HepG2 (cell line): ENCODE measurements around the gene STXBP5L.

Experiments used
- ARHGAP35 ChIP-seq: sonication (generic); formaldehyde crosslinking; IDR thresholded peaks from 2 replicates; pipeline ENCODE4 v1.9.0; 2022; ENCODE audit warnings: mild to moderate bottlenecking, inconsistent platforms, moderate library complexity, missing genetic modification reagents, borderline replicate concordance
- CTCF ChIP-seq: sonication (generic); formaldehyde crosslinking; IDR thresholded peaks from 2 replicates; pipeline ENCODE4 v1.5.0; 2020; ENCODE audit warnings: mild to moderate bottlenecking, missing genetic modification reagents, moderate library complexity
- HNRNPUL1 ChIP-seq: fragments of 200-400 bp; formaldehyde crosslinking; IDR thresholded peaks from 2 replicates; pipeline ENCODE4 v1.6.1; 2017; ENCODE audit warnings: low read depth, mild to moderate bottlenecking, low read length, moderate library complexity
- NFIC ChIP-seq: IDR thresholded peaks from 2 replicates; pipeline ENCODE4 v1.6.1; 2012; ENCODE audit warnings: mild to moderate bottlenecking, low read length, inconsistent platforms
- NR0B2 ChIP-seq: sonication (generic); formaldehyde crosslinking; IDR thresholded peaks from 2 replicates; pipeline ENCODE4 v1.4.0; 2020; ENCODE audit warnings: mild to moderate bottlenecking, missing genetic modification reagents
- POLR2A ChIP-seq, 2 experiments: IDR thresholded peaks; 2 replicates each; pipeline ENCODE4 v1.6.1; 2011; ENCODE audit warnings: low read depth in 2 of 2, low read length in 2 of 2, mild to moderate bottlenecking in 1 of 2, moderate library complexity in 1 of 2; ENCODE audit not compliant: insufficient read depth in 1 of 2
- RELA ChIP-seq: sonication (generic); formaldehyde crosslinking; IDR thresholded peaks from 2 replicates; pipeline ENCODE4 v1.4.0; 2020; ENCODE audit warnings: missing genetic modification reagents
- SUZ12 ChIP-seq: fragments of 150-350 bp; IDR thresholded peaks from 2 replicates; pipeline ENCODE4 v1.6.1; 2014; ENCODE audit warnings: low read depth, low read length
- ZNF430 ChIP-seq: sonication (generic); formaldehyde crosslinking; IDR thresholded peaks from 2 replicates; pipeline ENCODE4 v1.9.0; 2021; ENCODE audit warnings: mild to moderate bottlenecking, missing genetic modification reagents

DNA sequence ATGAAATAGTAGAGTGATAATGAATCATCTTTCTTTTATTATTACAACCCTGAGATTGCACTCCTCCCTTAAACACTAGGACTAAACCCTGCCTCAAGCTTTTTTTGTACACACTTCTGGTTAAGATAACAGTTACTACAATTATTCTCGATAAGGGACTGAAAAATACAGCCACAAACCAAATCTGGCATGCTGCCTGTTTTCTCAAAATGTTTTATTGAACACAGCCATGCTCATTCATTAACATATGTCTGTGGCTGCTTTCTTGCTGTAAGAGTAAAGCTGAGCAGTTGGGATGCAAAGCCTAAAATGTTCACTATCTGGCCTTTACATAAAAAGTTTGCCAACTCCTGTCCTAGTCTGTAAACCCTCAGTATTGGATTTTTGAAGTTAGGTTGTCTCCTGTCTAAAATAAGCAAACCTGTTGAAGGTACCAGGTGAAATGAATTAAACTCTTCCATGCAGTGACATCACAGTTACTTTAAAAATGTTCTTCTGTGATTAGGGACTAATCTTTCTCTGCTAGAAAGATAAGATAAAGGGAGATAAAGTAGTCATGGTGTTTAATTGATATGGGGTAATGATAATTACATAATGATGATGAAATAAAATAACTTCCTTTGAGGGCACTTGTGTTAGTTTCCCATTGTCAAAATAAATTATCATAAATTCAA is 218.2 kb downstream of the STXBP5L start:
- TF ChIP-seq CTCF (CRISPR knock-in tag) (no peak), POLR2A (IDR thresholded peaks at IDR 0.05; ENCODE audit: insufficient read depth in 1 of 2, low read depth in 2 of 2, low read length in 2 of 2) (no peak), NR0B2 (no peak), ARHGAP35 (no peak), RELA (CRISPR knock-in tag) (no peak), HNRNPUL1 (no peak), SUZ12 (no peak), ZNF430 (CRISPR knock-in tag) (no peak), NFIC (no peak)
